ENCODE measurements around the gene MOK.

MOK gene

GRCh38 chr14:102222009-102222575 is 82.9 kb downstream of the MOK start:
- no peak for DNase-seq

GRCh38 chr14:102221026-102221425 is 83.9 kb downstream of the MOK start:
- DNase-seq = no peak

GRCh38 chr14:102220031-102220430 is 84.9 kb downstream of the MOK start:
- DNase-seq = no peak

GRCh38 chr14:102219316-102219715 is 85.6 kb downstream of the MOK start:
- no peak for DNase-seq

- no peak for DNase-seq
These were observed 86.3 kb downstream of the MOK start for GRCh38 chr14:102218688-102219087.

GRCh38 chr14:102217987-102218421 is 87.0 kb downstream of the MOK start:
- no peak for DNase-seq

- no peak for DNase-seq
These were observed 87.6 kb downstream of the MOK start for GRCh38 chr14:102217399-102217798.

GRCh38 chr14:102215576-102216250 is 89.3 kb downstream of the MOK start:
- DNase-seq = no peak

GRCh38 chr14:102215071-102215470 is 89.9 kb downstream of the MOK start:
- DNase-seq = no peak

- DNase-seq = no peak
These were observed 90.8 kb downstream of the MOK start for GRCh38 chr14:102213984-102214658.

- no peak for DNase-seq
These were observed 91.5 kb downstream of the MOK start for GRCh38 chr14:102213470-102213869.

- no peak for DNase-seq
These were observed 92.1 kb downstream of the MOK start for GRCh38 chr14:102212845-102213244.

GRCh38 chr14:102212356-102212755 is 92.6 kb downstream of the MOK start:
- no peak for DNase-seq

GRCh38 chr14:102211240-102211639 is 93.7 kb downstream of the MOK start:
- no peak for DNase-seq

- no peak for DNase-seq
These were observed 94.4 kb downstream of the MOK start for GRCh38 chr14:102210421-102211042.

- DNase-seq = no peak
These were observed 95.6 kb downstream of the MOK start for GRCh38 chr14:102209224-102209966.

GRCh38 chr14:102208741-102209140 is 96.2 kb downstream of the MOK start:
- no peak for DNase-seq

GRCh38 chr14:102207831-102208365 is 97.1 kb downstream of the MOK start:
- no peak for DNase-seq

GRCh38 chr14:102206918-102207317 is 98.0 kb downstream of the MOK start:
- DNase-seq = no peak

GRCh38 chr14:102205560-102205959 is 99.4 kb downstream of the MOK start:
- DNase-seq = no peak

- DNase-seq = no peak
These were observed 101.6 kb downstream of the MOK start for GRCh38 chr14:102203382-102203781.

- DNase-seq = no peak
These were observed 102.0 kb downstream of the MOK start for GRCh38 chr14:102202944-102203343.

GRCh38 chr14:102201776-102202175 is 103.2 kb downstream of the MOK start:
- no peak for DNase-seq
